Measurements from ENCODE around the gene CEMIP.

CEMIP gene

DNA sequence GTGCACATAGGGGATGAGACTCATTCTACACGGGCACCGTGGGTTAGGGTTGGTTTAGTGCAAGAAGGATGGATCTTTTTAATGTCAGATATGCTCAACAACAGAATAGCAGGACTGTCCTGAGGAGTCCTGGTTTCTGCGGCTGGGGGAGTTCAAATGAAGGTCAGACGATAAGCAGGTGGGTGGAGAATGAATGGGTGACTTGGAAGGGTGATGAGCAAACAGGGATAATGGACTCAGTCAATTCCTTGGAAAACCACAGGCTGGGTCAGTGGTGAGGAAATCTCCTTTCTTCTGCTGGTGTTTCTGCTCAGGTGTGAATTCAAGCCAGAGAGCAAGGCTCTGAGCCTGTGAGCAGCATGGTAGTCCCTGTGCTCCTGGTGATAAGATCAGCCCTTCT, 150.5 kb downstream of the CEMIP start:
- no peak for DNase-seq (ENCODE audit: low read depth)

- no peak for DNase-seq (ENCODE audit: low read depth)
Measured at GRCh38 chr15:80931191-80931590, 152.0 kb downstream of the CEMIP start.

DNA sequence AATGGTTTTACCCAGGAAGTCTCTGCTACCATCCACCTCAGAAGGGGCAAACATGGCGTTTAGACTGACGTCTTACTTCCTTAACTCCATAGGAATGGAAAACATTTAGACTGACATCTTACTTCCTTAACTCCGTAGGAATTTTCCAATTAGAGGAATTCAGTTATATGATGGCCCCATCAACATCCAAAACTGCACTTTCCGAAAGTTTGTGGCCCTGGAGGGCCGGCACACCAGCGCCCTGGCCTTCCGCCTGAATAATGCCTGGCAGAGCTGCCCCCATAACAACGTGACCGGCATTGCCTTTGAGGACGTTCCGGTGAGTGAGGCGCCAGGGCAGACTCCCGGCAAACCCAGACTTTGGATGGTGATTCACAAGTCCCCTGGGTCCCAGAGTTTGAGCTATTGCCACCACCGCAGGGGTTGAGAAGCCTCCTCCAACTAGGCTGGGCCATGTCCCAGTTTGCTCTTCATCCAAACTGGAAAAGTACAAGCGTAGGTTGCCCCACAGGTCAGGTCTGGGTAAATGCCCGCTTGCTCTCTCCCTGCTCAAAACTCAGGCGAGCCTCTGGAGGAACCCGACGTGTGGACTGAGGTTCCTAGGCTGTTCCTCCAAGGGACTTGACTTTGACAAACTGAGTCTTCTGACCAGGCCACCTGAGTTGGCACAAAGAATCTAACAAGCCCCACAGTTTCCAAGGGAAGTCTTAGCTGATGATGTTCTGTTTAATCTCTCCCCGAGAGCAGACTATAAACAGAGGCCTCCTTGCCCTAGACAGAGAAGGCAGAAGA, 152.7 kb downstream of the CEMIP start:
- no peak for DNase-seq (ENCODE audit: low read depth)

GRCh38 chr15:80932513-80932815, 153.3 kb downstream of the CEMIP start:
- no peak for DNase-seq (ENCODE audit: low read depth)

DNA sequence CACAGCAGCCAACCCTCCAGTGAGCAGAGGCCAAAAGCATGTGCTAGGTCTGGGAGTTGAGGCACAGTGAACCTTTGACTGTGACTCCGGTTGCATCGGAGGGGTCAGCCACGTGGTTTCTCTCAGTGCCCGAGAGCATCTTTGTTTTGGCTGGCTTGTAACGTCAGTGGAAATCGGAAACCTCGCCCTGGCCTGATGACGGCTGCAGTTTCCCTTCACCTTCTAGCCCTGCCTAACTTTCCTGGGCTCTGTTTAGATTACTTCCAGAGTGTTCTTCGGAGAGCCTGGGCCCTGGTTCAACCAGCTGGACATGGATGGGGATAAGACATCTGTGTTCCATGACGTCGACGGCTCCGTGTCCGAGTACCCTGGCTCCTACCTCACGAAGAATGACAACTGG, 153.8 kb downstream of the CEMIP start:
- DNase-seq (ENCODE audit: low read depth) = no peak

DNA sequence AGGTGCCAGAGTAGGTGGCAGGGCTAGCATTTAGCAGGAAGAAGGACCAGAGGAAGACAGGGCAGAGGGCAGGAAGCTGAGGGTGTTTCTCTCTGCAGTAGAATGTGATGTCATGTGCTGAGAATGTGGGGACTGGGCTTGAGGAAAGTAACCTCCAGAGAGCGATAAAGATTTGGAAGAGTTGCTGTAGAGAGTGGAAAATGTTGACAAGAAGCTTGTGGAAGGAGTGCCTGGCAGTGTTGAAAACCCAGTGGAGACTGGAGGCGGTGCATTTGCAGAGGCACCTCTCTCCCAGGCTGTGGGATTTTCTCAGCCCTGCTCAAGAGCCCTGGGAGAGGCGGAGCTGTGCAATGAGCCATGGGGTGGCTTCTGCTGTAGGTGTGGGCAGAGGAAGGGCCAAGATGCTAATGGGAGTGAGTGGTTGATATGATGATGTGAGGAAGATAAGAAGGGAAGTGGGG, 155.6 kb downstream of the CEMIP start:
- no peak for DNase-seq (ENCODE audit: low read depth)

- DNase-seq (ENCODE audit: low read depth) = no peak
Measured at GRCh38 chr15:80936288-80937078, 157.3 kb downstream of the CEMIP start.

DNA sequence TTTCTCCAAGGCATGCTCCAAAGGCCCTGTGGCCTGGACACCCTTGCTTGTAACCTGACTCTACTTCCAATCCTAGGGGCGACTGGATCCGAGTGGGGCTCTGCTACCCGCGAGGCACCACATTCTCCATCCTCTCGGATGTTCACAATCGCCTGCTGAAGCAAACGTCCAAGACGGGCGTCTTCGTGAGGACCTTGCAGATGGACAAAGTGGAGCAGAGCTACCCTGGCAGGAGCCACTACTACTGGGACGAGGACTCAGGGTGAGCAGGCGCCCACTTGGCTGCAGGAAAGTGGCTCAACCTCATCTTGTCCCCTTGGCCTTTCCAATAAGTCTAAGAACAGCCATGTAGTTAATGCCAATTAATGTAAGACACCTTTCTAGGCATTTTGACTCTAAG, 158.5 kb downstream of the CEMIP start:
- no peak for DNase-seq (ENCODE audit: low read depth)

DNA sequence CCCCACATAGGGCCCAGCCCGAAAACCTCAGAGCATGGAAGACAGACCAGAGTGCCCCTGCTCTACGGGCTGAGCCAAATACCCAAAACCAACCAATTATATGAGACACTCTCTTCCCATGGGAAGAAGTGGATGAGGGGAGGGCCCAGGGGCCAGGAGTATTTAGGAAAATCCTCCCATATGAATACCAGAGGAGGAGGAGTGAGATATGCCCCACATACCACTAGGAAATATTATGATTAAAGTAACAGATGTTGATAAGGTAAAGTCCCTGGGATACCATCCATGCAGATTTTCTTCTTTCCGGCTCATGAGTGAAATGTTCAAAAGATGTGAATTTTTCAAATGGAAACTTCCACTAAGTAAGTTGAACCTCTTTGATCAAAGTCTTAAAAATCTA, 160.0 kb downstream of the CEMIP start:
- DNase-seq (ENCODE audit: low read depth) = no peak

DNA sequence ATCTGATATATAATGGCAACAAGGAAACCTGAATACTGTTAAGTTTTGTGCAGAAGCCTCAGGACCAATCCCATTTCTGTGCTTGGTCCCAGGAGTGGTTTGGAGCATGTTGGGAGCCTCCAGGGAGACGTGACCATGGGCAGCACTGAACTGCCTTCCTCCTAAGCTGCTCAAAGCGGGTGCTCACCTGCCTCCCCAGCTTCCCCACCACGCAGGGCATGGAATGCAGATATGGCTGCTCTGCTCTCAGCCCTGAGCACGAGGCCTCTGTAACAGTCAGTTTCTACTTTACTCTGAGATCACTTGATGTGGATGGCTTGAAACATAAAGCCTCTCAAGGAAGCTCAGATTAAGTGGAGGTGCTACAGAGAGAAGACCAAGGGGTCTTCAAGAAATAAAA, 161.2 kb downstream of the CEMIP start:
- no peak for DNase-seq (ENCODE audit: low read depth)

DNA sequence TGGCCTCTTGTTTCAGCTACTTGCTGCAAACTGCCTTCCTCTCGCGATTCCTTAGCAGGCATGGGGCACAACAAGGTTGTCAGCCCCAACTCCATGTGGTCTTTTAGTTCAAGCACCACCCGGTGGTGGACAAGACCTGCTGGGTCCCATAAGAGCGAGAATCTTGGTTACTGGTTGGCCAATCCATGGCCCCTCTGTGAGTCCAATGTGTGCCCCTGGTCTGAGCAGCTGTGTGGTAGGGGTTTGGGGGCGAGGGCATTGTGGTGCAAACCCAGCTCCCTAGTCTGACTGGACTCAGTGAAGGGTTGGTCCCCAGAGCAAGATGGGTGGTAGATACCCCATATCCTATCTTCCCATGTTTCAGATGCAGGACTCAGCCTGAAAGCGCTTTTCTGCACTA, 161.7 kb downstream of the CEMIP start:
- no peak for DNase-seq (ENCODE audit: low read depth)

DNA sequence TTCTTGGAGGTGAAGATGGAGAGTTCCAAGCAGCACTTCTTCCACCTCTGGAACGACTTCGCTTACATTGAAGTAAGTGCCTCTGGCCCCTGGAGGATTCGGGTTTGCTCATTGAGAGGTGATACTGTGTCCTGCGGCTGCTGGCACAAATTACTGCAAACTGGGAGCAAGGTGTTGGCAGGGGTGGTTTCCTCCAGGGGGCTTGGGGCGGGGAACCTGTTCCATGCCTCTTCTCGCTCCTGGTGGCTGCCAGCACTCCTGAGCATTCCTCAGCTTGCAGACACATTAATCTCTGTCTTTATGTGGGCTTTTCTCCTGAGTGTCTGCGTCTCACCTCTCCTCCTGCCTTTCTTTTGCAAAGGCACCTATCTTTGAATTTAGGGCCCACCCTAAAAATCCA, 163.1 kb downstream of the CEMIP start:
- DNase-seq (ENCODE audit: low read depth) = no peak

DNA sequence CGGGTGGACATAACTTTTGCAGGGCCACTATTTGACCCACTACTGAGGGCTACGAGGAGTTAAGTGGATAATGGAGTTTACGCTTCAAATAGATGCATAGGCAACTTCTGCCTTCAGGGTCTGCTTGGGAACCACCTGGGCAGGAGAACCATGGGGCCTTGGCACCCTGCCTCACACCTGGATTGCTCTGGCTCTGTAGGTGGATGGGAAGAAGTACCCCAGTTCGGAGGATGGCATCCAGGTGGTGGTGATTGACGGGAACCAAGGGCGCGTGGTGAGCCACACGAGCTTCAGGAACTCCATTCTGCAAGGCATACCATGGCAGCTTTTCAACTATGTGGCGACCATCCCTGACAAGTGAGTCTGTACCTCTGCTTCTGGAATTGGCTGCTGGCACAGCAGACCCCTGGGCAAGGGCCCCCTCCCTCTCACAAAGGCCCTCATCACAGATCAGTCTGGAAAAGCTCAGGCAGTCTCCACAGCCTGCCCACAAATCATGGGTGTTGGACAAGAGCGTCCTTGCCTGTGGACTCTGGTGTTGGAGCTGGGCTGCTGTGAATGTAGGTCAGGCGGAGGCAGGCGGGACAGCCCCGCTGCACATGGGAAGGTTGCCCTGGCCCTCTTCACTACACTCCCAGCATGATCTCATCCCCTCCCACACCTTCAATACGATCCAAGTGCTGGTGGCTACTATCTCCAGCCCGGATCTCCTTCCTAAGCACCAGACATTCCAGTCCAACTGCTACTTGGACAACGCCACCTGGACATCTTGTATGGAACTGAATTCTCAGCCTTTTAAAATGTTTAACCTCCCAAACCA, 163.8 kb downstream of the CEMIP start:
- no peak for DNase-seq (ENCODE audit: low read depth)

GRCh38 chr15:80944818-80945217, 165.6 kb downstream of the CEMIP start:
- no peak for DNase-seq (ENCODE audit: low read depth)

DNA sequence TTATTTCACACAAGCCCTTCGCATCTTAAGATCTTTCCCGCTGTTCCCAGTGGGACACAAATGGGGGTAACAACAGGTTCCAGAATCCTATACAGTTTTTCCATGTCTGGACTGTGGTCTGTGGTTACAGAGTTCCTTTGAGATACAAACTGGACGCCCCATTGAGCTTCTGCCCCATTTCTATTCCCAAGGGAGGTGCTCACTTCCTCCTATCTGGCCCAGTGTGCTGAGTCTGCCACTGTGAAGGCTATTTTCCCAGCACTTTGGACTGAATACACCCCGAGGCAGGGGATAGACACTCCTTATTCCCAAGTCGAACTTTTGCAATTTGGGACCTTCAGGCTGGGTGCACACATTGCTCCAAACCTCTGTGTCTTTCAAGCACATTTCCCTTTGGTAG, 166.4 kb downstream of the CEMIP start:
- no peak for DNase-seq (ENCODE audit: low read depth)

- DNase-seq (ENCODE audit: low read depth) = no peak
Measured at GRCh38 chr15:80946576-80946975, 167.4 kb downstream of the CEMIP start.

DNA sequence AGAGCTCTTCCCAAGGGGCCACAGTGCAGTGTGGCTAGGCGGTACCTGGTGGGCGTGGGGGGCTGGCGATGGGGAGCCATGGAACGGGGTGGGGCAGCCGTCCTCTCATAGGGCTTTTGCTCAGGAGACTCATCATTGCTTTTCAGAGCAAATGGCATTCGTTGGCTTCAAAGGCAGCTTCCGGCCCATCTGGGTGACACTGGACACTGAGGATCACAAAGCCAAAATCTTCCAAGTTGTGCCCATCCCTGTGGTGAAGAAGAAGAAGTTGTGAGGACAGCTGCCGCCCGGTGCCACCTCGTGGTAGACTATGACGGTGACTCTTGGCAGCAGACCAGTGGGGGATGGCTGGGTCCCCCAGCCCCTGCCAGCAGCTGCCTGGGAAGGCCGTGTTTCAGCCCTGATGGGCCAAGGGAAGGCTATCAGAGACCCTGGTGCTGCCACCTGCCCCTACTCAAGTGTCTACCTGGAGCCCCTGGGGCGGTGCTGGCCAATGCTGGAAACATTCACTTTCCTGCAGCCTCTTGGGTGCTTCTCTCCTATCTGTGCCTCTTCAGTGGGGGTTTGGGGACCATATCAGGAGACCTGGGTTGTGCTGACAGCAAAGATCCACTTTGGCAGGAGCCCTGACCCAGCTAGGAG, 169.6 kb downstream of the CEMIP start:
- no peak for DNase-seq (ENCODE audit: low read depth)

DNA sequence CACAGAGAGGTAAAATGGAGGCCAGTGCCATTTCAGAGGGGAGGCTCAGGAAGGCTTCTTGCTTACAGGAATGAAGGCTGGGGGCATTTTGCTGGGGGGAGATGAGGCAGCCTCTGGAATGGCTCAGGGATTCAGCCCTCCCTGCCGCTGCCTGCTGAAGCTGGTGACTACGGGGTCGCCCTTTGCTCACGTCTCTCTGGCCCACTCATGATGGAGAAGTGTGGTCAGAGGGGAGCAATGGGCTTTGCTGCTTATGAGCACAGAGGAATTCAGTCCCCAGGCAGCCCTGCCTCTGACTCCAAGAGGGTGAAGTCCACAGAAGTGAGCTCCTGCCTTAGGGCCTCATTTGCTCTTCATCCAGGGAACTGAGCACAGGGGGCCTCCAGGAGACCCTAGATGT, 170.6 kb downstream of the CEMIP start:
- no peak for DNase-seq (ENCODE audit: low read depth)

- no peak for DNase-seq (ENCODE audit: low read depth)
Measured at GRCh38 chr15:80950291-80951078, 171.3 kb downstream of the CEMIP start.

- DNase-seq (ENCODE audit: low read depth) = no peak
Measured at GRCh38 chr15:80951941-80952340, 172.8 kb downstream of the CEMIP start.

Data from stimulated activated CD8-positive, alpha-beta memory T cell treated with anti-CD3 and anti-CD28 coated beads, Interleukin-12 subunit alpha, Interleukin-12 subunit beta, amount 100 ng/mL, for 4 hours (primary cell).